Measurements from ENCODE around the gene MICAL2.

The MICAL2 gene

GRCh38 chr11:12156301-12157140 lies 46.1 kb downstream of the MICAL2 start:
- no peak for DNase-seq (ENCODE audit: low read depth, low spot score)

DNA sequence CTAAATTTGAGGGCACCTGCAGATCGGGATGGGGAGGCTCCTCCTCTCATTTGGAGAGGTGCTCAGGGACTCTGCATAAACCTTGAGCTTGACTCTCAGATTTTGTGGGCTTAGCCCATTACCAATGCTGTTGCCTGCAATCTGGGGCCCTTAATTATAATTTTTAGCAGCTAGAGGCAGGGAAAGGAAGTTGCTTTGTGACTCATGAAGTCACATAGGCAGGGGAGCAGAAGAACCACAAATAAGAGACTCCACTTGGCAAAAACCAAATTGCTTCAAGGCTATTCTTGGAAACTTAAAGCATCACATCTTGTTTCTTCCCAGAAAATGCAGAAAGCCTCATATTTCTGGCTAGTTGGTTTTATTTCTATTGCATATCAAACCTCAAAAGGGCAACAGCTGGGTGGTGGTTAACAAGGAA lies 46.9 kb downstream of the MICAL2 start:
- no peak for DNase-seq (ENCODE audit: low read depth, low spot score)

DNA sequence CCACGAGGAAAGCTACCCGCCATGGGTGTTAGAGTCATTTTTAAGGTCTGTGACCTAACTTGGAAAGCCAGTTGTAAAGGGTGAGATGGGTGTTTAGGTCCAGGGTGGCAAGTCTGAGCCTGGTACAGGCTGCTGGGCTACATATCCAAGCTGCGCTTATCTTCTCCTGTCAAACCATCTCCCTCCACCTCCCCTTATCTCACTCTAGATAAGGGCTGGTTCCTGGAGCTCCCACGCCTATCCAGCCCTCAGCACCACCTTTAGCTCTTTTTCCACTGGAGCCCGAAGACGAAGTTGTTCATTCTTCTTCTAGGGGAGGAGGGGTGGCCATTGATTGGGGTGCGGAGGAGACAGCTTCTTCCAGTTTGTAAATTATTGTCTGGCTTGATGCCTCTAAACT lies 48.5 kb downstream of the MICAL2 start:
- no peak for DNase-seq (ENCODE audit: low read depth, low spot score)

DNA sequence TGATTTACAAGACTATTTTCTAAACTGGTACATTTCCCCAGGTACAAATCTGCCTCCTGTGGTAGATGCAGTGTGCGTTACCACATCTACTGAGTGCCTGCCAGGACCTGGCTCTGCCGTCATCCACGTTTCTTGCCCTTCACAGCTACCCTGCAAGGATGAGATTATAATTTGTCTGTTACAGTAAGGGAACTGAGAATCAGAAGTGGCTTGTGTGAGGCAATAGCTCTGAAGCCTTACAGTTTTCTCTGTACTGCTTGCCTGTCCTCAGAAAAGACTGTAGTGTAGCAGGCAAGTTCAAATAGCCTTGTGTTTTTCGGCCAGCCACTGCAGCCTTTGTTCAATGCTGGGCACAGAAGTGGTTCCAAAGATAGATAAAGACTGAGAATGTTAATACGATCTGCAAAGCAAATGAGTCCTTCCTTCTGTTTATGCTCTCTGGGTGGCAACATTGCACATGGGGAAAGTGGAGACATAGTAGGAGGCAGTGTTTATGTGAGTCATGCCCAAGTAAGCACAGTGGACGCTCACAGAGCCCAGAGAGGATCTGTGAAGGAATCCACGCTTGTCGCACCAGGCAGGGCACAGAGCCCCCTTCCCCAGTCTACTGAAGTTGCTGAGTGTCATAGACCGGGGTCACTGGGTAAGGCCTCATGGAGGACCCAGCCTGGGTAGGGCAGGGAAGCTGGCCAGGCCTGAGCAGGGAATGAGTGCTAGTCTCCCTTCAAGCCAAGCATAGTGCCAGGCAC lies 49.1 kb downstream of the MICAL2 start:
- no peak for DNase-seq (ENCODE audit: low read depth, low spot score)

DNA sequence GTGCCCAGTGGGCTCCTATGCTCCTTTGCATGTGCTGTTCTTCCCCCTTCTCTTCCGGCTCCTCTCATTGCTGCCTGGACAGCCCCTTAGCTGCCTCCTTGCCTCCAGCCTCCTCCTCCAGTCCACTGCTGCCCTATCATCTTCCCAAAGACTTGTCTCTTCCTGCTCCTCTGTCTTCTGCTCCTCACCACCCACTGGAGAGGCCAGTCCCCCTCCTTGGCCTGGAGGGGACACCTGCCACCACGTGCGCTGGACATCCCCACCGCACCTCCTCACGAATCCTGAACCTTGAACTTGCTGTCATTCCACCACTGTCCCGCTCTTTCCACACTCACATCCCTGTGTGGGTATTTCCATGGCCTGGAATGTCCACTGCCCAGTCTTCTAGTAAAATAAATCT lies 49.8 kb downstream of the MICAL2 start:
- no peak for DNase-seq (ENCODE audit: low read depth, low spot score)

DNA sequence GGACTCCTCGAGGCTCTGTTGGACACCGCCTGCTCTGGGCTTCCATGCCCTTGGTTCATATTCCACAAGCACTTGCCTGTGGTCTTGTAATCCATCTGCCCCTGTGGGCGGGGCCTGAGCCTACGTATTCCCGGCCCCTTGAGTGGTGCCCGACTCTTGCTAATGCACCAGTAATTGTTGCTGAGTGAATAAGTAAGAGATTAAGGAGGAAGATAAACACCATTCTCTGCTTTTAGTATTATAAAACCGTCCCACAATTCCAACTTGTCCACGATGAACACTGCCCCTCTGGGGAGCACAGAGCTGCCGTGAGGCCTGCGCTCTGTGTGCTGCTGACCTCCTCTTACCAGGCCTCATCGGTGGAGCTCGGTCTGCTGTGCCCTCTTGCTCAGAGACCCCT lies 50.3 kb downstream of the MICAL2 start:
- no peak for DNase-seq (ENCODE audit: low read depth, low spot score)

DNA sequence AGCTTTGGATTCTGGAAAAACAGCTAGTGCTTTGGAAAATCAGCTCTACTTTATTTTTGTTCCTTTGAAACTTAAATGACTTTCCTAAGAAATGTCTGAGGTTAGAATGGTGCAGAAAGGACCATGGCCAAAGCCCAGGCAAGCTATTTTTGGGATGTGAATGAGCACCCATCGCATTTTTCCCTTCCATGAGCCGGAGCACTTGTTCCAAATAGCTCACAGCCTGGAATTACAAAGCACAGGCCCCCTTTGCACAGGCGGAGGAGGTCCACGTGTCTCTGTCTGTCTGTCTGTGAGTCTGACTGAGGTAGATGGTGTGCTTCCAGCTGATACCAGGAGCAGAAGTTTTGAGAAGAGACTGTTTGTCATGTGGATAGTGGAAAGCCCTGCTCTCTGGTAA lies 50.7 kb downstream of the MICAL2 start:
- DNase-seq (ENCODE audit: low read depth, low spot score), result no peak

DNA sequence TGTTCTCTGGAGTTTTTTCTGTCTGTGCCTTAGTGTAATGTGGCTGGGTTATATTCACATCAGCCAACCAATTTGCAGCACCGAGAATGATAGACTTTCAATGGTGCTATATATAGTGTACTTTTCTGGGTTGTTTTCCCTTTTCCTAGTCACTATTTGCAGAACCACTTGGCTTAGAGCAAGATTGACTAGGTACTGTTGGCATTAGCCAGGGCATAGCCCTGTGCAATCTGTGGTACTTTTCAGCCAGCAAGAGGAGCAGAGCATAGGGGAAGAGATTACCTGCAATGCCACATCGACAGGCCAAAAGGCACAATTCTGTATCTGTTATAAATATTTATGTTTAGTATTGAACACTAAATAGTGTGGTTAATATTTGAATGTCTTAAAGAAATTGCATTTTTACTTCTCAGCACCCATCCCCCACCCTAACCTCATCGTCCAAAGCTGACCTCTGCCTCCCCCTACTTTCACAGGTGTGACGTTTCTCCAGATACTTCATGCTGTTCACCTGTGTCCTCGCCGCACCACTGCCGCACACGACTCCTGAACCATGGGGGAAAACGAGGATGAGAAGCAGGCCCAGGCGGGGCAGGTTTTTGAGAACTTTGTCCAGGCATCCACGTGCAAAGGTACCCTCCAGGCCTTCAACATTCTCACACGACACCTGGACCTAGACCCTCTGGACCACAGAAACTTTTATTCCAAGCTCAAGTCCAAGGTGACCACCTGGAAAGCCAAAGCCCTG lies 51.4 kb downstream of the MICAL2 start:
- no peak for DNase-seq (ENCODE audit: low read depth, low spot score)

- no peak for DNase-seq (ENCODE audit: low read depth, low spot score)
Observed at GRCh38 chr11:12162652-12163051, 52.3 kb downstream of the MICAL2 start.

GRCh38 chr11:12163181-12163941 lies 53.0 kb downstream of the MICAL2 start:
- no peak for DNase-seq (ENCODE audit: low read depth, low spot score)

GRCh38 chr11:12164061-12165014 lies 53.9 kb downstream of the MICAL2 start:
- no peak for DNase-seq (ENCODE audit: low read depth, low spot score)

GRCh38 chr11:12165237-12165875 lies 55.0 kb downstream of the MICAL2 start:
- DNase-seq (ENCODE audit: low read depth, low spot score), result no peak

DNA sequence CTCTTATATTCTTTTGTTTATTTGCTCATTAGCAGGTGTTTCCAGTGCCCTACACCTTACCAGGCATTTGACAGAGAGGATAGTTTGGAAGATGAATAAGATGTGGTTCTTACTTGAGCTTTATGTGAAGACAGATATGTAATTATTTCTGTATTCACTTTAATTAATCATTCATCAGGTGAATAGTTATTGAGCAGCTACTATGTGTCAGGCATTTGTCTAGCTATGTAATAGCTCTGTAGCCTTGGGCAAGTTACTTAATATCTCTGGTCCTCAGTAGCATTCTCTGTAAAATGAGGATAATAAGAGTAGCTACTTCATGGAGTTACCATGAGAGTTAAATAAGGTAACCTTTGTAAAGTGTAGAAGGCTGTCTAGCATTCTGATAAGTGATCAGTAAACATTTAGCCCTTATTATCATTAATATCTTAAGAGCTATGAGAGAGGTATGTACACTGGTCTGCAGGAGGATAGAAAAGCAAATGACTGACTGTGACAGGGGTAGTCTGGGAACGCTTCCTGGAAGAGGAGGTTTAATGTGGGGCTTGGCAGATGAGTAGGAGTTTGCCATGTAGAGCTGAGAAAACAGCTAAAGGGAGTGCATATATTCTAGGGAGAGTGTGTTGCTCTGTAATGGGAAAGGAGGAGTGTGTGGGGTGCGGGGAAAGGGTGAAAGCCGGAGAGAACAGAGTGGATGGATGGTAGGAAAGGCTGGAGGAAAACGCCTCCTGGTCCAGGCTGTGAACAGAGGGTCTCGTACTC lies 56.1 kb downstream of the MICAL2 start:
- DNase-seq (ENCODE audit: low read depth, low spot score), result no peak

DNA sequence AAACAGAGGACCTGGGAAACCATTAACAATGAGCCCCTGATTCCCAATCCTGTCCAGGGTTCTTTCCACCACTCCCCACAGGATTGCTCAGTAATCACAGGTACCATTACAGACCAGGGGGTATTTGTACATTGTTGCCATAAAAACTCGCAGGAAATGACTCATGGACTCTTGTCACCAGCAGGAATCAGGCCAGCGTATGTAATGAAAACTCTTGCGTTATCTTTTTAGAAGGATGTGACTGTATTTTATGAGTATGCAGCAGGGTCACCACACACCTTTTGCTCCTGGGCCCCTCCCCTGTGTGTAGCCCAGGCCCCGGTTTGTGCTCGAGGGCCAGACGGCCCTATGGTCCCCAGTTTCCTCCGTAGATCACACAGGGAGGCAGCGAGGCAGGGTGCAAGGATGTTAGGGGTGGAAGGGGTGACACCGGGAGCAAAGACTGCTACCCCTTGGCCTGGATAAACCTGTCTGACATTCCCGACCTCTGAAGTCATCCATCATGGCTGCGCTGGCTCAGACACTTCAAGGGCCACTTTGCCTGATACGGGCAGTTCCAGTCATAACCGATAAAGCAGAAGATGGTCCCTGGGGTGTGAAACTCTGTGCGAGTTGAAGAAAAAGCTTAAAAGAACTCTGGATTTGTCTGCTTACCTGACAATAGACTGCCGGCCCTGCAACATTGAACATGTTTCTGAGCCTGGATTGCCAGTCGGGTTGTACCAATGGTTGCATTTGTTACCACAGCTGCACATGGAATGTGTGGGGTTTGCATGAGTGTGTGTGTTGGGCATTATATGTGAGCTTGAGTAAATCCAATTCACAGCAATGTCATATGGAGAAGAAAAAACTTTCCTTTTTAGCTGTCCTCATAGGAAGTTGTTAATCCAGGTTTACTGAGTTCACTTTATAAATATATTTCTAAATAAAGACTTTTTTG lies 56.9 kb downstream of the MICAL2 start:
- no peak for DNase-seq (ENCODE audit: low read depth, low spot score)

DNA sequence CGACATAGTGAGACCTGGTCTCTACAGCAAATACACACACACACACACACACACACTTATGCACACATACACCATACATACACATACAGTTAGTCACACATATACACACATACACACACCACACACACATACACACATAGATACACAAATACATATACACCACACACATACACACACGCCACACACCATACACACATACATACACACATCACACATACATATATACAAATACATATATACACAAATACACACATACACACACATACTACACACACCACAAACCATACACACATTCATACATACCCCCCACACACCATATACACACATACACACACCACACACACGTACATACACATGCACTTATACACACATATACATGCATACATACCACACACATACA lies 57.7 kb downstream of the MICAL2 start:
- DNase-seq (ENCODE audit: low read depth, low spot score), result no peak

DNA sequence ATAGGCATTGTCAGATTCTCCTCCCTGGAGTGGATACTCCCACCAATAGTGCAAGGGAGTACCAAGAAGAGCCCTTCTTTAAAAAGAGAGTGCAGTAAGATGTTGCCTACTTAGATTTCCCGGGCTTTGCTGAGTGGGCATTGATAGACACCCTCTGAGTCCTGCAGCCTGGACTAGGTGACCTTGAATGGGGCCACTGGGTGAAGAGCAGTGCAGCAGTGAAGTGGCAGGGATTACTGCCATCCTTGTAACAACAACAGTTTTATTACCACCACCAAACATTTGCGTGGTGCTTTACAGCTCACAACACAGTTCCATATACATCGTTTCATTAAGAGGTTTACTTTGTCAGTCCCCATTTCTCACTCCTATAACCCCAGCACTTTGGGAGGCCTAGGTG lies 59.4 kb downstream of the MICAL2 start:
- DNase-seq (ENCODE audit: low read depth, low spot score), result no peak

DNA sequence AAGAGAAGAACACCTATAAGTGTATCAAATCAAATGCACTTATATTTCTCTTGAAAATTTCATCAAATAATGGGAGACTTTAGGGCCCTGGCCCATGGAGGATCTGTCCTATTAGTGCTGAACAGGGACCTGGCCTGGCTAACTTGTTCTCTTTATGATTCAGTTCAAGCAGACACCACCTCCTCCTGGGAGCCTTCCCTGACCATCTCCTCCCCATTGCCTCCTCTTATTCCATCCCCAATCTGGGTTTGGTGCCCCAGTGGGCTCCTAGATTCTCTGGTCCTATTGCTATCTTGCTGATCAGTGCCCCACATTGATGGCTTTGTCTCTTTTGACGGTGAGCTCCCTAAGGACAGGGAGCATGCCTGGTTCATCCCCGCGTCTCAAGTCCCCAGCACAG lies 60.1 kb downstream of the MICAL2 start:
- DNase-seq (ENCODE audit: low read depth, low spot score), result no peak

GRCh38 chr11:12170984-12171383 lies 60.6 kb downstream of the MICAL2 start:
- DNase-seq (ENCODE audit: low read depth, low spot score), result no peak

Data from activated naive CD8-positive, alpha-beta T cell treated with anti-CD3 and anti-CD28 coated beads, Interleukin-2, amount 50 U/mL, for 16 hours (primary cell).